GF-D8 (cell line): Measurements from ENCODE around the gene SHROOM3.

Experiments used
- DNase-seq: peaks from one replicate; lab custom pipeline; 2025; lab: John Stamatoyannopoulos, UW

The SHROOM3 gene

DNA sequence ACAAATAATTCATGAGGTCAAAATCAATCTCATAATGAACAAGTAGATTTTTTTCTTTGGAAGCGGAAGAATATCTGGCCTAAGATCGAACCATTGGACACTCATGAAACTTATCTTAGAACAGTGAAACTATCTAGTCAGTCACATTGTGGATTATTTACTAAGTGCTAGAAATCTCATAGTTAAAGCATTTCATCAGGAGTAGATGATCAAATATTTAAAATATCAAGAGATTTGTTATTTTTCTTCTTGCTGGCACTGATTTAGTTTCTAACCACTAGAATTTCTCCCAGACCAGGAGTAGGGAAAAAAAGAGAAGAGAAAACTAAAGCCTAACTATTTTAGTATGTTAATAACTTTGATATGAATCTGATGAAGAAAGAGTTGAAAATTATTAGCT lies 105.5 kb downstream of the SHROOM3 start:
- no peak for DNase-seq

DNA sequence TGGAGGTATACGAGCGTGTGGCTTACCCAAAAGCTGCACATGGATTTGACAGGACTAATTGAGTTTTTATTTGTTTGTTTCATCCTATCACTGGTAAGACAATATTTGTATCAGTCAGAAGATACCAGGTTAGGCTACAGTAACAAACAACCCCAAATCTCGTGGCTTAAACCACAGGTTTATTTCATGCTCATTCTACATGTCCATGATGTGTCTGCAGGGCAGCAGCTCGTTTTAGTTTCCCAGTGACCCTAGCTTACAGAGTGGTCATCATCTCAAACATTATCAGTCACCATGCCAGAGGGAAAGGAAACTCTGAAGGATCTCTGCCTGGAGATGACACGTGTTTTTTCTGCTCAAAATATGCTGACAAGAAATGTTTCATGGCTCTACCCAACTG lies 108.3 kb downstream of the SHROOM3 start:
- DNase-seq, result no peak

DNA sequence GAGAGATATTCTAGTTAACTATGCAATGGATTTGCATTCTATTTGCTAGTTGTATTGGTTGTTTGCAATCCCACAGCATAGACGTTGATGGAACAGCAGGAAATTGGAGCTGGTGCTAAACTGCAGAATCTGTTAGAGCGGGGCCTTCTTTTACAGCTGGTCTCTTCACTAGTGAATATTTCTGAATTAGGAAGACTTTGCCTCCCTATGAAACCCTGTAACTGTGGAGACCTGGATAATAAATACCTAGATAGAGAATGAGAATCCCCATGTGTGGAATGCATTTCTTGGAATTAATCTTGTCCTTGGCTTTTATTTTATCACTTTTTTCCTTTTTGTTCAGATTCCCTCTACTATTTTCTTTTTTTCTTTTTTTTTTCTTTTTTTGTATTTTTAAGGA lies 109.7 kb downstream of the SHROOM3 start:
- DNase-seq, result no peak

DNA sequence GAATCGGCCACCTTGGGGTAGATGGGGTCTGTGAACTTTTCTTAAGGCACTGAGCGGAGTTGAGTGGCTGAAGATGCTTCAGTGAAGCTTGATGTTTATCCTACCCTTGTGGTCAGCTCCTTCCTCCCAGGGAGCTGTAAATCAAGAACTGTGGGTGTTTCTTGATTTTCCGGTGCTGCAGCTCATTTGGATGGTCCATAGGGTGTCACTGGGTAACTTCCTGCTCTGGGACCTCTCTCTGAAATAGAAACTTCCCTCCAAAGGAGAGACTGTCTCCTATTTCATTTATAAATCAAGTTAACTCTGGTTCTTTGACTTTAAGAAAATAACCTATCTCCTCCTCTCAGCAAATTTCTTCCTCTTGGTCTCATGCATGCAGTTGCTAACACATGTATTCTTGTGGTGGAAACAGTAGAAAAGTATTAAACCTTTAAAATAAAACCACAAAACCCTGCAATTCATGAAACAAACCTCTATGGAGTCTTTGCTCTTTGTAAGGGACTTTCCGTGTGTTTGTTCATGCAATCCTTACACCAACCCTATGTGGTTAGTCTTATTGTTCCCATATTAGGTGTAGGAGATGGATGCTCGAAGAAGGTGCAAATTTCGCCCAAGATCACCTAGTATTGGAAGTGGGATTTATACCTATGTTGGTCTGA lies 110.3 kb downstream of the SHROOM3 start:
- DNase-seq, result no peak

DNA sequence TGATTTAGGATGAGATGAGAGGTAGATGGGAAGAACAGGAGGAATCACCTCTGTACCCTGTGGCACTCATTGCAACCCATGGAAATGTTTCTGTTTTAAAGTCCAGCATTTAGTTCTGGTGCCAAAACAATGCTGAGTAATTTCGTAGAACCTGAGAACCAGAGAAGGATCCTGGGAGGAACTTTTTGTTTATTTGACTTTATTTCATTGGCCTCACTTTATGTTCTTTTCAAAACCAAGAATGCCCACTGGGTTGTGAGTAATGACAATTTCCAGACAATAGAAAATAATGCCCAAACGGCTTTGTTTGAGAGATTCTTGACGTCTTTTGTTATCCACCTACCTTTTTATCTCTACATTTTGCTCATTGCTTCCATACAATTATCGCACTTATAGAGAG lies 111.3 kb downstream of the SHROOM3 start:
- no peak for DNase-seq

DNA sequence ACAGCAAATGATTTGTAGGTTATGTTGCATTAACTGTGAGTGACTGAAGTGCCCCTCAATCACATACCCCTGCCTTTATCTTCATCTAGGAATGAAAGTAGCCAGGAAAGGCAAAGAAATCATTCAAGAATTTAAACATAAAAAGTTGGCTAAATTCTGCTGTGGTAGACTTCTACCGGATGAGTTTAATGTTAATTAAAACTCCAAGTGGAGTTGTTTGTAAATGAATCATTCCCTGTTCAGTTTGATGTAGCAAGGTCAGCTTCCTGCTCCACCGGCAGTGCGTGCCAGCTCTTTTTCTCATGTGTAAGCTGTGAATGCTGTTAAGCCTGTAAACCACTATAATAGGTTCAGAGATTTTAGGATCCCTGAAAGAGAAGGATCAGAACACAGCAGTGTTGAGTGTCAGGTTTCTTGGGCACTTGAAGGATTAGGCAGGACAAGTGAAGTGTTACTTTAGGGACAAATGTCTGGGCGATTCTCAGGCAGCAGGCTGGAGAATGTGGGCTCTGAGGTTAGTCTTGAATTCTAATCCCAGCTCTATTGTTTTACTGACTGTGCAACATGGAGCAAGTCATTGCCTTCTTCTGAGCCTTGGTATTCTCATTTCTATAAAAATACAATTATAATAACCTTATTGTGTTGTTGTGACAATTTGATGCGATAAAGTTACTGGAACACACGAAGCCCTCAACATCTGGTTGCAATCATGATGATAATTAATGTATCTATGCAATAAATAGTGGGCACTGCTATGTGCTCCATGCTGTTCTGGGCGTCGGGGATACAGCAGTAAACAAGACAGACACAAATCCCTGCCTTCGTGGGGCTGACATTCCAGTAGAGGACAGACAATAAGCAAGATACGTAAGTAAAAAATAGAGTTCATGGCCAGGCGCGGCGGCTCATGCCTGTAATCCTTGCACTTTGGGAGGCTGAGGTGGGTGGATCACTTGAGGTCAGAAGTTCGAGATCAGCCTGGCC lies 112.0 kb downstream of the SHROOM3 start:
- DNase-seq, result no peak

DNA sequence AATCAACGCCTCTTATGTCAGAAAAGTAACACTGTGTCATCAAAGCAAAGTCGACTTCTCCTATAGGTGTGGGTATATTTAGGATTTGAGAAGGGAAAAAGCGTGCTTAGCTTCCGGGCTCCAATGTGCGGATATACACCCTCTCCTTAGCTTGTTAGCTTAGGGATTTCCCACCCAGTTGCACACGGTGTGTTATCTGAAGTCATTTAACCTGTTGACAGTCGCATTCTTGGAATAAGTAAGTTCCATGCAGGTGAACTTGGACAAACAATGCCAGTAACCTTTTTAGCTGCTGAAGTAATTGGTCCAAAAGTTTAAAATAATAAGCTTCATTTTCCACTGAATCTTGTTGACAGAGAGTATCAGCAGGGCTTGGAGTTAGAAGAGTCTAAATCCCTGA lies 113.7 kb downstream of the SHROOM3 start:
- no peak for DNase-seq

DNA sequence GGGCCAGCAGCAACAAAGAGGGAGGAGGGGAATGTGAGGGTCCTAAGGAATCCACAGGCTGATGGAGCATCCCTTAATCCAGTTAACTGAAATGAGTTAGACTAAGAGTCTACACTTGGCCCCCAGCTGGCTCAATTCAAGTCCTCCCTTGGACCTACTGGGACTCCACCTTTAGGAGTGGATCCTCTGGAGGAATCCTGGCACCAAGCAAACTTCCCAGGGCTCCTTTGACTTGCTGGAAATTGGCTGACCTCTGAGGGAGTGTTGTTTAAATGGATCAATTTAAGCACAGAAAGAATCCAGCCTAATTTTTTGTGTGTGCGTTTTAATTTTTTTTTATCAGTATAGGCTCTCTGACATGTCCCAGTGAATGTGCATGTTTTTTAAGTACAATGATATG lies 114.7 kb downstream of the SHROOM3 start:
- no peak for DNase-seq

DNA sequence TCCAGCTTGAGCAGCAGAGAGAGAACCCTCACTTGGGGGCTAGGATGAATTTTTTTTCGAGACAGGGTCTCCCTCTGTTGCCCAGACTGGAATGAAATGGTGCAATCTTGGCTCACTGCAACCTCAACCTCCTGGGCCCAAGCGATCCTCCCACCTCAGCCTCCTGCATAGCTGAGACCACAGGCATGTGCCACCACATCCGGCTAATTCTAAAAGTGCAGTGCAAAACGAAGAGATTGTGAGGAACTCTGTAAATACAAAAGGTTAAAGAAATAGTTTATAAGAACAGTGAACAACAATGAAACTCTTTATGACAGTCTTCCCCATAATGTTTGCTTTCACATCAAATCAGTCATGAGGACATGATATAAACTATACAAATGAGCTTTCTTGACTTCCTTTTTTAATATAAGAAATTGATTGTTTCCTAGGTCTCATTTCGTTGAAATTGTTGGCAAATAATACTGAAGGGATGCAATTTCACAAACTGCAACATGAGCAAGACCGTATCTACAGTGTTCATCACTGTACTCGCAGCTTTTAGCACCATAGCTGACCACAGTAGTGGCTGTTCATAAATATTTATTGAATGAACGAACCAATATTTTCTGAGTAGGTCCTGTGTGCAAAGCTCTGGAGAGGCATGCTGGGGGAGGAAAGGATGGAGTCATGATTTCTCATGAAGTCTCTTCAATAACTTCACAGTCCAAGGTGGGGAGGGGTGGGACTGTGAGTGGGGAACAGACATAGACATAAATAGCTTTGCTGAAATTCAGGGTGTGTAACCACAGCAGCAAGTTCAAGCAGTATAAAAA lies 116.1 kb downstream of the SHROOM3 start:
- DNase-seq, result no peak

DNA sequence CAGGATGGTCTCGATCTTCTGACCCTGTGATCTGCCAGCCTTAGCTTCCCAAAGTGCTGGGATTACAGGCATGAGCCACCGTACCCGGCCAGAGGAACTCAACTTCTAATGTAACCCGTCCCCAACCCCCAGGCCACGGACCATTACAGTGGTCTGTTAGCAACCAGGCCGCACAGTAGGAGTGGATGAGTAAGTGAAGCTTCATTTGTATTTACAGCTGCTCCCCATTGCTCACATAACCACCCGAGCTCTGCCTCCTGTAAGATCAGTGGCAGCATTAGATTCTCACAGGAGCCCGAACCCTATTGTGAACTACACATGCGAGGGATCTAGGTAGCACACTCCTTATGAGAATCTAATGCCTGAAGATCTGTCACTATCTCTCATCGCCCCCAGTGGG lies 119.6 kb downstream of the SHROOM3 start:
- no peak for DNase-seq

DNA sequence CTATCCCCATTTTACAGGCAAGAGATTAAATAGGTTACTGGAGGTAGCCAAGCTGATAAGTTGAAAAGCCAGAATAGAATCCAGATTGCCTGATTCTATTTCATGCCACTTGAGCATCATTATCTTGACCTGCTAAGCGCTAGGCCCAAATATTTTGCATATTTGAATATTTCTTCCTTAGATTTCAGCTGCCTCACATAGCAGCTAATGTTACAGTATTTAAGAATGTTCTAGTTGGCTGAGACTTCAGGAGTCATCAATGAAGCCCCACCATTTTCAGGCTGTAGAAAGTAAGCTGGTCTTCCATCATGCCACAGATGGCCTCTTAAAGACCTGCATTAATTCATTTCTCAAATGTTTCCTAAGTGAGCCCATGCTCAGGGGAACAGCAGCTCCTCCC lies 121.4 kb downstream of the SHROOM3 start:
- DNase-seq, result no peak

DNA sequence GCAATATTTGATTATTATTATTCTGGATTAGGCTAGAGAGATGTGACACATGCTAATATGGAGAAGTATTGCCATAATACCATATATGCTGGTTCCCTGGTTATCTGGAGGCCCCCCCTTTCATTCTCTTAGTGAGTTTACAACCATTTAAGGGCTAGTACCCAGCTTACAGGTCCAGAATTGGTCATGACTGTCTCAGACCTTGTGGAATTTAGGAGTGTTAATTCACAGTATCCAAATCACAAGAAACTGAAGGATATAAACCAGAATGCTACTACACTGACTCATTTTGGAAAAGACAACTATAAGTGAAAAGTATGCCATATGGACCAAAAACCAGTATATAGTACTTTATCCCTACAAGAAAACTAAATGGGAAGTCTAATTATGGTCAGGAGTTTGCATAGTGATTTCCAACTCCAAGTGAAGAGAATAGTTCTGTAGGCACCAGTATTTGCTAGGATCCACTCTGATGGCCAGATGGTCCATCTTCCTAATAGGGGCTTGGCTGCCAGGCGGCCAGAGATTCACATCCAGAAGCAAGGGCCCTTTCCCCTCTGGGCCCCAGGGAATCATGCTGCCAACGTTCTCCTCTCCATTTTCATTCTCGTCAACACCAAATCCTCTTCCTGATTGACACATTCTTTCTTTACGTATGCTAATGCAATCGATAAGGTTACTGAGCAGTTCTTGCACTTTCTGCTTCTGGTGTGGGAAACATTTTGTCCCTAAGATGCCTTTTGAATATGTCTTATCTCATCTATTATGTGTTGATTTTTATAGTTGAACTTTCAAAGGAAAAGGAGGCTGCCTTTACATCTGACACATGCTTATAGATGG lies 123.6 kb downstream of the SHROOM3 start:
- no peak for DNase-seq

DNA sequence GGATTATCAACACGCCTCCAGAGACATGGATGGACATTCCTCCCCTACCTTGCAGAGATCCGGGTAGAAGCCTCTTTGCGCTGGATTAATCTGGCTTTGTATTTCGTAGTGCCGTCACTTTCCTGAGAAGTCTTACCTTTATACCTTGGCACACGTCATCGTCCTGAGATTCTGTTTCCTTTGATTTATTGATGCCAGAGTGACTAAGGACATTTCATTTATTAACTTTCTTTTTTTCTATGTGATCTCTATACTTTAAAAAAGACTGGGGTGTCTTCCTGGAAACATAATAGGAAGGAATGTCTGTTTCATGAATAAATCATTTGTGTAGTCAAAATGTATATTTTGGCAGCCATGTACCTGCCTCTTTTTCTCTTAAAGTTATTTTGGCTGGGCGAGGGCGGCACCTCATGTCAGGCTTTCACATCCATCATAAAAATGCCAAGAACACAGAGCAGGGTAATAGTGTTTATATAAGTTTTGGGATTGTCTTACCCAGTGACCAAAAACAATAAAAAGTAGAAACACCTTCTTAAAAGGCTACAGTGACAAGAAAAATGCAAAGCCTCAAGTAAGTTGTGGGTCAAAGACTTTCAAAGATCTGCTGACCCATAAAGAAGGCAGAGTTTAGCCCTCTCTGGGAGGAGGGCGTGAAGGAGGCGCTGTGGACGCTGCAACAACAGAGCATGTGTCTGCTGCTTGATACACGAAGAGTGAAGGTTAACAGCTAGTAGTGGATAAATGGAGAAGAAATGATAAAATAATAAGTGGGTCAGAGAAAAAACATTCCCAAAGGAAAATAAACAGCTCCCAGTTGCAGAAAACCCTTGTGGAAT lies 124.4 kb downstream of the SHROOM3 start:
- DNase-seq, result no peak

DNA sequence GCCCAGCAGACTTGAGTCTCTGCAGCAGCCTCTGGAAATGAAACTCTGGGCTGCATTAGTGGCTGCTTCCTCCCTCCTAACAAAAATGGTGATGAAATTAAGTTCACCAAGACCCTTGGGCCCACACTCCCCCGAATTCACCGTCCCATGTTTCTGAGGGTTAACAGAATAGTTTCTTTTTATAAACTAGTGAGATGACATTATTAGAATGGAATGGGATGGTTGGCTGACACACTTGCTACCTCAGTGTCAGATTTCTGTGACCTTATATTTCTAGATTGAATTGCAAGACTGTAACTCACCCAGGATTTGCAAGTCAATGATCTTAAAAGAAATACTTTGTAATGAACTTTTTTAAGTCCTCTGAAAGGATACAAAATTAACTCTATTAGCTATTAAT lies 127.1 kb downstream of the SHROOM3 start:
- no peak for DNase-seq

DNA sequence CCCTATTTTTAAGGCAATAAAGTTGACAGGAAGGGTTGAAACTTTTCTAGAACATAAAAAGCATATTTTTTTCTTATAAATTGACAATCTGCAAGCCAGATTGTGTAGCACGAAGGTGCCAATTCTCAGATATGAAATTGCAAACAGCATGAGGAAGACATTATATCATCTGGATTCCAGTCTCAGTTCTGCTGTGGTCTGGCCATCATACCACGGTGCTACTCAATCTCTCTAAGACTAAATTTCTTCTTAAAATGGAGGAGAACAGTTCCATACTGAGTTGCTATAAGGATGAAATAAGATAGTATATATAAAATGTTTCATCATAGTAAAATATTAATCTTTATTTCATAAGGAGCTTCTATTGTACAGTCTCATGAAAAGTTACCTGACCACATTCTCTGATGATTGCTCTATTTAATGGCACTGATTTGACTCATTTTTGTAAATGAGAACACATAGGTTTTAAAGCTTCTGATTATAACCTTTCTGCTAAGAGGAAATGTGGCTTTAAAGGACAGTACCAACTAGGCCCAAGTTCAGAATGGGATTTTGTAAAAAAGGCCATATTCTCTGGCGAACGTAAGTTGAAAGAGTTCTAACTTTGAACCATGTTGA lies 127.9 kb downstream of the SHROOM3 start:
- DNase-seq, result no peak

DNA sequence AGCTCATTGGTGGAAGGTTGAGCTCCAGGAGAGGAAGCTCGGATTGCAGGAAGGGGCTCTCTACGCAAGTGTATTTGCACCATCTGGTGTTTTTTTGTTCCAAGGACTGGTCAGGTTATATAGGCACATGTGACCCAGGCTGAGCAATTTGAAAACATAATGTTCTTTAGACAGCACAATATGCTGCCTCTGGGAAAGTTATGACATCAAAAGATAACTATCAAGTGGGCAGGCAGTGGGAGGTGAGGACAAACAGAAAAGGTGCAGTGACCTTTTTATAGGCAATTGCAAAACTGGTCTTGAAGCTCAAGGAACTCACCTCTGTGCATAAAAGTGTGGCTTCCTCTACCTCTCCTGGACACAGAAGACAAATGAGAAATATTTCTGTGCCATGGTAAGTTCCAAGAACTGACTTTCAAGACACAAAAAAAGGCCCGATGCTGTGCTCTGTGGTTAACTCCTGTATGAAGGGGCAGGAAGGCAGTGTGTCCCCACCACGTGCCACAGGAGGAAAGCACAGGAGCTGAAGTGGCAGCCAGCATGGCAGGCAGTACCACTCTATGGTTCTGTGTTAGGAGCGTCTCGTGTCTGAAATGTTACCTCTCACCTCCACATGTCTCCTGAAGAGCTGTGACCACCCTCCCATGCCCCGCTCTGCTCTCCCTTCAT lies 128.6 kb downstream of the SHROOM3 start:
- no peak for DNase-seq

DNA sequence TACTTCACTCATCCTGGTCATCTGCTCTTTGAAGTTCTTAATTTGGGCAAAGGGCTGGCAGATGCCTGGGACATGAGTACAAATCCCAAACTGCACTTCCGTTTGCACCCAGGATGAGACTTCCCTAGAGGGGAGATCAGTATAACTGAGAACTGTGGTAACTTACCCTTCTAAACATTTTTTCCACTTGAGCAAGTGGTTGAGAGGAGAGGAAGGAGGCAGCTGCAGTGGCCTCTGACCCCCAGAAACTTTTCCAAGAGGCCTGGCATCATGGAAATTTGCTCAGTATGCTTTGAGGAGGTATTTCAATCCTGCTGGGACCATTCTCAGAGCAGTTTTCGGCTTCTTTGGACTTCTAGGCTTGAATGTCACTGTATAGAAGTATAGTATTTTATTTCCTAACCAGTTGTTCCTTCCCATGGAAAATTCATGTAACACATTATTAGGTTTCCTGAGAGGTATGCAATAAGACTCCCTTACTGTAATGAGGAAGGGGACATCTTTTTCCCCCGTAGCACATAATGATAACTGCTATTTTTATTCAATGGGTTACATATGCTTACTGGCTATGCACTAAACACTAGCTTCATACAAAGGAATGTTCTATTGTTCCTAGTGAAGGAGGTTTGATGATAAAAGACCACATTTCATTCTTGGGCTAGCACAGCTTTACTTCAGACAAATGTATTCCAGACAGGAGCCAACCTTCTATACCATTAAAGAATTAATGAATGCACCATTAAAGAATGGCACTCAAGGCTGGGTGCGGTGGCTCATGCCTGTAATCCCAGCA lies 129.3 kb downstream of the SHROOM3 start:
- no peak for DNase-seq

DNA sequence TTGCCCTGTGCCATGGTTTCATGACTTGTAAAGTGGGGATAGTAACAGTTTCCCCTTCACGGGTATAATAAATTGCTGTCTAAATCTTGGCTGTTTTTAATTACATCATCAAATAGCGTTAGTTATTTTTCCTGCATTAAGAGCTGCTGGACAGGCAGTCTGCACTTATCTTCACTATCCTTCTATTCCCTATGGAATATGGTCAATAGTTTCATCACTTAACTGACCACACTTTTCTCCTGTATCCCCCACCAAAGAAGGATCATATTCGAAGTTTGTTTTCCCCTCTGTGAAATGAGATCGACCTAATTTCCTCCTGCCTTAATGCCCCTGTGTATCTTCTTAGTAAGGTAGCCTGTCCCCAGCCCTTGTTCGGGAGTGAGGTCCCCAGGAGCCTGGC lies 133.2 kb downstream of the SHROOM3 start:
- no peak for DNase-seq

DNA sequence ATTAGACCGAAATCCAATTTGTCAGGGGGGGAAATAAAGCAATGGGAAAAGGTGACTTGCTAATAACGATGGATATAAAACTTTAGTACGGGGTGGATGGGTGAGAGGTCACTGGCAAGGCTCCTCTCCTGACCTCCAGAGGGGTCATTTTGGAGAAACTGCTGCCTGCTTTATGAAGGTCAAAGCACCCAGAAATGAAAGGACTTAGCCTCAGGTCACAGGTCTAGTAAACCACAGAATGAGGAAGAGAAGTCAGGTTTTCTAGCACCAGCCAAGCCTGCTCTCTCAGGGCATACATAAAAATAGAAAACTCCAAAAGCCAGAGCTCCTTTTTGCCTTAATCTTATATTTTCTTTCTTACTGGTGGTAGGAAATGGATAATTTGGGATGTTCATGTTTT lies 134.2 kb downstream of the SHROOM3 start:
- no peak for DNase-seq
